Measurements from ENCODE around the gene HSPA9. TPM values are rescaled to one million over a fixed set of nuclear protein-coding genes. Genes with fewer than 3 reads are reported as not detected.

HSPA9 gene
- total RNA-seq, 2 experiments from 2014 or later = 168 to 183 TPM

DNA sequence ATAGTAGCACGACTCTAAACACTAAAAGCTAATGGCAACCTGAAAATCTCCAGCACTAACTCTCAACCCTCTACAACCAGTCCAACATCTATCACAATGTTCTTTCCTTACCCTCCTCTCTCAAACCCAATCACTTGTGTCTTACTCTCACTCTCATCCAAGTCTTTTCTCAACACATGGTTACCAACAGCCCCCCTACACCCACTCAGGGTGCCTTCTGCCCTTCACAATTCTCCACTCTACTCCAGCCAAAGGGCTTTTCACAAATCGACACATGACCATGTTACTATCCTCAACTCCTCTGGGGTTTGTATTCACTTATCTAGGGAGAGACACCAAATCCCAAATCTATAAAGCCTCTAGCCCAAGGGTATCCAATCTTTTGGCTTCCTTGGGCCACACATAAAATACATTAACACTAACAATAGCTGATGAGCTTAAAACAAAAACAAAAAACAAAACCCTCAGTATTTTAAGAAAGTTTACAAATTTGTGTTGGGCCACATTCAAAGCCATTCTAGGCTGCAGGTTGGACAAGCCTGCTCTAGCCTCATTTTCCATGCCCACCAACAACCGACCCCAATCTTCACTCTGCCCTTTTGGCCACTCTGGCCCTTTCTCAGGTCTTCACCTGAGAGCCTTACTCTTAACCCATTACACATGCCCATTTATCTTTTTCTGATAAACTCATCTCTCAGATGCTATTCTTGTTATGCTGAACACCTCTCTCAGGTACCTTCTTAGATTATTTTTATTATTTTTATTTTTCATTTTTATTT is 11.7 kb downstream of the HSPA9 start:
- POLR2A ChIA-PET = interaction anchor here (1.4 to 1.7 kb wide), 3 partner anchors 12 to 21 kb away, joined by 5 to 10 read pairs (median 5); partner anchors contain the start of genes ETF1 and HSPA9
- Mint-ChIP-seq H3K4me1 (peaks cover 26% of the 10 kb centered on the region), H3K9me3 (no peaks in the 10 kb centered on the region), H3K27ac (peak overlapping the region; percentile 85), H3K27me3 (no peaks in the 10 kb centered on the region), H3K36me3 (peaks cover 47% of the 10 kb centered on the region), H3K4me3 (no peak overlapping the region)
- no peak for ATAC-seq (ENCODE audit: low read depth)
- DNase-seq = no peak

DNA sequence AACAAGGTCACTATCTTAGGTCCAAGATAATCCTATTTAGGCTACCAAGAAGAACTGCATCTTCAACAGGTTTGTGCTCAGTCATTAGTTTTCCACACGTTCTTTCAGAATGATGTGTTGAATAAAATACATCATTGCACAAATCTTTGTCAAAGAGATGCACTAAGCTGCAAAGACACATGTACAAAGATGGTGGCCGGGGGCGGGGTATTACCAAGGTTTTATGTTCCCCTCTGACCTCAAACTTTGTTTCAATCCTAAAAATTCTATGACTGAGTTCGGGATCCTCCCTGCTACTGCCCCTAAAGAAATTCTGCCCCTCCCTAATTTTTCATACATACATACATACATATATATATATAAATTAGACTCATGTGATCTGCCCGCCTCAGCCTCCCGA is 14.2 kb downstream of the HSPA9 start:
- peaks cover 19% of the 10 kb centered on the region for H3K4me1 Mint-ChIP-seq
- H3K4me3 Mint-ChIP-seq = no peak overlapping the region
- H3K36me3 Mint-ChIP-seq = peaks cover 43% of the 10 kb centered on the region
- no peak for DNase-seq
- no peaks in the 10 kb centered on the region for H3K9me3 Mint-ChIP-seq
- no peaks in the 10 kb centered on the region for H3K27me3 Mint-ChIP-seq
- no peak overlapping the region for H3K27ac Mint-ChIP-seq
- no peak for ATAC-seq (ENCODE audit: low read depth)
- POLR2A ChIA-PET = interaction anchor here (1.7 kb wide), 1 partner anchor 18 kb away, joined by 4 read pairs; the partner anchor contains the start of gene ETF1

GRCh38 chr5:138559937-138560336 is 15.3 kb downstream of the HSPA9 start:
- DNase-seq (no peak), ATAC-seq (ENCODE audit: low read depth) (no peak)
- no peaks in the 10 kb centered on the region for H3K27me3 Mint-ChIP-seq
- no peaks in the 10 kb centered on the region for H3K9me3 Mint-ChIP-seq
- H3K4me3 Mint-ChIP-seq = no peak overlapping the region
- peaks cover 40% of the 10 kb centered on the region for H3K36me3 Mint-ChIP-seq
- no peak overlapping the region for H3K27ac Mint-ChIP-seq
- H3K4me1 Mint-ChIP-seq = peaks cover 11% of the 10 kb centered on the region
- POLR2A ChIA-PET = interaction anchor here (0.5 to 1.9 kb wide), 3 partner anchors 16 to 400 kb away, joined by 4 to 7 read pairs (median 4); partner anchors contain the start of genes ETF1 and HSPA9

- H3K4me3 Mint-ChIP-seq = no peak overlapping the region
- H3K4me1 Mint-ChIP-seq = peaks cover 2% of the 10 kb centered on the region
- POLR2A ChIA-PET = no interaction called here
- no peak overlapping the region for H3K27ac Mint-ChIP-seq
- DNase-seq (no peak), ATAC-seq (ENCODE audit: low read depth) (no peak)
- no peaks in the 10 kb centered on the region for H3K9me3 Mint-ChIP-seq
- peaks cover 39% of the 10 kb centered on the region for H3K36me3 Mint-ChIP-seq
- no peaks in the 10 kb centered on the region for H3K27me3 Mint-ChIP-seq
Observed at GRCh38 chr5:138557677-138558076, 17.5 kb downstream of the HSPA9 start.

GRCh38 chr5:138554143-138554542 is 21.1 kb downstream of the HSPA9 start:
- POLR2A ChIA-PET = interaction anchor here (1.0 to 1.3 kb wide), 2 partner anchors 11 to 23 kb away, joined by 3 to 6 read pairs; partner anchors contain the start of gene ETF1
- Mint-ChIP-seq H3K4me1 (peaks cover 4% of the 10 kb centered on the region), H3K36me3 (peaks cover 32% of the 10 kb centered on the region), H3K27me3 (no peaks in the 10 kb centered on the region), H3K27ac (no peak overlapping the region), H3K4me3 (no peak overlapping the region), H3K9me3 (no peaks in the 10 kb centered on the region)
- no peak for ATAC-seq (ENCODE audit: low read depth)
- DNase-seq = no peak

- DNase-seq (no peak), ATAC-seq (ENCODE audit: low read depth) (no peak)
- H3K27me3 Mint-ChIP-seq = no peaks in the 10 kb centered on the region
- no peak overlapping the region for H3K27ac Mint-ChIP-seq
- no peak overlapping the region for H3K4me3 Mint-ChIP-seq
- peaks cover 5% of the 10 kb centered on the region for H3K4me1 Mint-ChIP-seq
- POLR2A ChIA-PET = interaction anchor here (0.5 to 1.3 kb wide), 2 partner anchors 11 to 12 kb away, joined by 3 to 6 read pairs; partner anchors contain the start of gene ETF1
- H3K36me3 Mint-ChIP-seq = peaks cover 26% of the 10 kb centered on the region
- H3K9me3 Mint-ChIP-seq = no peaks in the 10 kb centered on the region
Observed at GRCh38 chr5:138553437-138554095, 21.6 kb downstream of the HSPA9 start.

DNA sequence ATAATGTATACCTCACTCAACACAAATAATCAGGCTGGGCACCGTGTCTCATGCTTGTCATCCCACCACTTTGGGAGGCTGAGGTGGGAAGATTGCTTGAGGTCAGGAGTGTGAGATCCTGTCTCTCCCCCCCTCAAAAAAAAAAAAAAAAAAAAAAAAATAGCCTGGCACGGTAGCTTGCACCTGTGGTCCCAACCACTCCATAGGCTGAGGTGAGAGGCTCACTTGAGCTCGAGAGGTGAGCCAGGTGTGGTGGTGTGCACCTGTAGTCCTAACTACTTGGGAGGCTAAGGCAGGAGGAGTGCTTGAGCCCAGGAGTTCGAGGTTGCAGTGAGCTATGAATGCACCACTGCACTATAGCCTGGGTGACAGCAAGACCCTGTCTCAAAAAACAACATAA is 22.5 kb downstream of the HSPA9 start:
- Mint-ChIP-seq H3K27me3 (no peaks in the 10 kb centered on the region), H3K4me3 (no peak overlapping the region), H3K27ac (peak overlapping the region; percentile 16), H3K36me3 (peaks cover 23% of the 10 kb centered on the region), H3K9me3 (no peaks in the 10 kb centered on the region), H3K4me1 (peaks cover 11% of the 10 kb centered on the region)
- no peak for DNase-seq
- POLR2A ChIA-PET = interaction anchor here (0.7 to 1.7 kb wide), 3 partner anchors 10 to 118 kb away, joined by 4 to 6 read pairs (median 5); partner anchors contain the start of gene ETF1
- no peak for ATAC-seq (ENCODE audit: low read depth)

- H3K9me3 Mint-ChIP-seq = no peaks in the 10 kb centered on the region
- H3K4me1 Mint-ChIP-seq = peaks cover 28% of the 10 kb centered on the region
- POLR2A ChIA-PET = no interaction called here
- peaks cover 14% of the 10 kb centered on the region for H3K36me3 Mint-ChIP-seq
- H3K27ac Mint-ChIP-seq = no peak overlapping the region
- H3K27me3 Mint-ChIP-seq = no peaks in the 10 kb centered on the region
- H3K4me3 Mint-ChIP-seq = no peak overlapping the region
- ATAC-seq (ENCODE audit: low read depth) (no peak), DNase-seq (no peak)
Observed at GRCh38 chr5:138549414-138549813, 25.8 kb downstream of the HSPA9 start.

DNA sequence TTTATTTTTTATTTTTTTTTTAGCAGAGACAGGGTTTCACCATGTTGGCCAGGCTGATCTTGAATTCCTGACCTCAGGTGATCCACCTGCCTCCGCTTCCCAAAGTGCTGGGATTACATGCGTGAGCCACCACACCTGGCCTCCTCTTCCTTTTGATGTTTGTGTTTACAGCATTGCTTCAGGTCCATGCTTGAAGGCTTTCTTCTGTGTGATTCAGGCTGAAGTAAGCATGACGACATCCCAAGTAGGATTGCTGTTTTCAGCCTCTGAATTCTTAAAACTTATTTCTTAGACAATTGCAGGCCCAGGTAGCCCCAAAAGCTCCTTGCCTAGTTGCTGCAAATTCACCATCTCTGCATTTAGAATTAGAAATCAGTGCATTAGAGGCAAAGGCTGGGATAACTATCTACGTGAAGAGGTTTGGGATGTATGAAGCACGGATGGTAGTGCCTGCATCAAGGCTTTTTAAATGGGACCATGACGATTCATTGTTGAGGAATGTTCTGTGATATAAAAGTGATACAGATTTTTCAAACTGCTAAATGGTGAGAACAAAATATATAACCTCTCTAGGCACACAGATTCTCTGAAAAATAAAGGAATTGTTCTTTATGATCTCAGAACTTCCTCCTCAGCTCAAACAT is 29.2 kb downstream of the HSPA9 start:
- peaks cover 40% of the 10 kb centered on the region for H3K4me1 Mint-ChIP-seq
- peak overlapping the region; percentile 41 for H3K4me3 Mint-ChIP-seq
- POLR2A ChIA-PET = no interaction called here
- H3K9me3 Mint-ChIP-seq = no peaks in the 10 kb centered on the region
- no peak overlapping the region for H3K27ac Mint-ChIP-seq
- ATAC-seq (ENCODE audit: low read depth) (no peak), DNase-seq (no peak)
- H3K27me3 Mint-ChIP-seq = no peaks in the 10 kb centered on the region
- peaks cover 7% of the 10 kb centered on the region for H3K36me3 Mint-ChIP-seq

DNA sequence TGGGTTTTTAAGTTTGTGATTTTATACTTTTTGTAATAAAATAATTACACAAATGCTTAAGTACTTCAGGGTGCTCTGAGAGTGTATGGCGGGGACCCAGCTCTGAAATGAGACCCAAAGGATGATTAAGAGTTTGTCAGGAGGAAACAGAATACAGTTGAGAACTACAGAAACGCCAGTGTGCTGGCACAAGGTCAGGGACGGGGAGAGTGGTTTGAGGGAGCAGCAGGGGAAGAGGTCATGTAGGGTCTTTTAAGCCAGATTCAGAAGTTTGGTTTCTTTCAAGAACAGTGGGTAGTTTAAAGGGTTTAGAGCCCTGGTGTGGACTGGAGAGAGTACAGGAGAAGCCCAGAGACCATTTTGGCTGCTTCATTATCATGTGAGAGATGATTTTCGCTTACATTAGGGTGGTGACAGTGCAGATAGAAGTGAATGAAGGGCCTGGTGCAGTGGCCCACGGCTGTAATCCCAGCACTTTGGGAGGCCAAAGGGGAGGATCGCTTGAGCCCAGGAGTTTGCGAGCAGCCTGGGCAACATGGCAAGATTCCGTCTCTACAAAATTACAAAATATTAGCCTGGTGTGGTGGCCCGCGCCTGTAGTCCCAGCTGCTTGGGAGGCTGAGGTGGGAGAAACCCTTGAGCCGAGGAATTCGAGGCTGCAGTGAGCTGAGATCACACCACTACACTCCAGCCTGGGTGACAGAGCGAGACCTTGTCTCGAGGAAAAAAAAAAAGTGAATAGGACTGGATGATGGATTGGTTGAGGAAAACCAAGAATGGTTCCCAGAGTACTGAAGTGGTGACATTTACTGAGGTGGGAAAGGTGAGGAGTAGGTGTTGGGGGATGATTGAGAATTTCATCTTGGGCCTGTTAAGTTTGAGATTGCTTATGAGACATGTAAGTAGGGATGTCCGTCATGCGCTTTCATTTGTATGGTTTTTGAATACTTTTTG is 30.7 kb downstream of the HSPA9 start:
- peak overlapping the region; percentile 99 for H3K27ac Mint-ChIP-seq
- H3K9me3 Mint-ChIP-seq = no peaks in the 10 kb centered on the region
- ATAC-seq (ENCODE audit: low read depth) = no peak
- H3K4me1 Mint-ChIP-seq = peaks cover 54% of the 10 kb centered on the region
- POLR2A ChIA-PET = interaction anchor here (1.2 to 3.0 kb wide), 12 partner anchors 7 to 749 kb away, joined by 3 to 56 read pairs (median 4); partner anchors contain the start of genes EGR1, HSPA9, KIF20A and MATR3
- H3K27me3 Mint-ChIP-seq = no peaks in the 10 kb centered on the region
- peak overlapping the region; percentile 98 for H3K4me3 Mint-ChIP-seq
- no peak for DNase-seq
- peaks cover 4% of the 10 kb centered on the region for H3K36me3 Mint-ChIP-seq

DNA sequence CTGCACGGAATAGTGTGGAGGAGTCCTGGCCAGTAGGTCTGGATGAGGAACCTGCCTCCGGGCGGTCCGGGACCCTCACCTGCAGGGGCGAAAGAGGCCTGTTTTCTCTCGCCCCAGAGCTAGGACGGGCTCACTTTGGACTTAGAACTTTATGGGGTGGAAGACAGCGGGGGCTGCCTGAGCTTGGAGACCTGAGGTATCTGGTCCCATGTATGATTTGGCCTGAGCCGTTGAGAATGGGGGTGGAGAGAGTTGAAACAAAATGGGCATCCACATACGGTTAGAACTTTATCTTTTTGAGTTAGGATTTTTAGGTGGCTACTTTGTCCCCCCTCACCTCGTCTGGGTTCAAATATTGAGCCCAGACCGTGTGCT is 31.5 kb downstream of the HSPA9 start:
- Mint-ChIP-seq H3K9me3 (no peaks in the 10 kb centered on the region), H3K27ac (peak overlapping the region; percentile 99), H3K4me1 (peaks cover 54% of the 10 kb centered on the region), H3K27me3 (no peaks in the 10 kb centered on the region), H3K4me3 (peak overlapping the region; percentile 98), H3K36me3 (peaks cover 3% of the 10 kb centered on the region)
- DNase-seq = peak; percentile 87
- POLR2A ChIA-PET = interaction anchor here (0.7 to 3.0 kb wide), 22 partner anchors 8 to 798 kb away, joined by 3 to 56 read pairs (median 4); partner anchors contain the start of genes CDC23, CDC25C, EGR1 and FAM53C
- ATAC-seq (ENCODE audit: low read depth) = peak; percentile 57
